Measurements from ENCODE around the gene RASL11A.

- TF ChIP-seq RCOR1 (IDR thresholded peaks at IDR 0.05; ENCODE audit: low read depth, low read length) (no peak), SMC3 (IDR thresholded peaks at IDR 0.05) (no peak), MYC (IDR thresholded peaks at IDR 0.05; ENCODE audit: borderline replicate concordance, low read length) (no peak)
- TF ChIP-seq, protein P1, sequence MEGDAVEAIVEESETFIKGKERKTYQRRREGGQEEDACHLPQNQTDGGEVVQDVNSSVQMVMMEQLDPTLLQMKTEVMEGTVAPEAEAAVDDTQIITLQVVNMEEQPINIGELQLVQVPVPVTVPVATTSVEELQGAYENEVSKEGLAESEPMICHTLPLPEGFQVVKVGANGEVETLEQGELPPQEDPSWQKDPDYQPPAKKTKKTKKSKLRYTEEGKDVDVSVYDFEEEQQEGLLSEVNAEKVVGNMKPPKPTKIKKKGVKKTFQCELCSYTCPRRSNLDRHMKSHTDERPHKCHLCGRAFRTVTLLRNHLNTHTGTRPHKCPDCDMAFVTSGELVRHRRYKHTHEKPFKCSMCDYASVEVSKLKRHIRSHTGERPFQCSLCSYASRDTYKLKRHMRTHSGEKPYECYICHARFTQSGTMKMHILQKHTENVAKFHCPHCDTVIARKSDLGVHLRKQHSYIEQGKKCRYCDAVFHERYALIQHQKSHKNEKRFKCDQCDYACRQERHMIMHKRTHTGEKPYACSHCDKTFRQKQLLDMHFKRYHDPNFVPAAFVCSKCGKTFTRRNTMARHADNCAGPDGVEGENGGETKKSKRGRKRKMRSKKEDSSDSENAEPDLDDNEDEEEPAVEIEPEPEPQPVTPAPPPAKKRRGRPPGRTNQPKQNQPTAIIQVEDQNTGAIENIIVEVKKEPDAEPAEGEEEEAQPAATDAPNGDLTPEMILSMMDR (IDR thresholded peaks at IDR 0.05), result no peak
- TF ChIP-seq, protein P2, sequence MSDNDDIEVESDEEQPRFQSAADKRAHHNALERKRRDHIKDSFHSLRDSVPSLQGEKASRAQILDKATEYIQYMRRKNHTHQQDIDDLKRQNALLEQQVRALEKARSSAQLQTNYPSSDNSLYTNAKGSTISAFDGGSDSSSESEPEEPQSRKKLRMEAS (IDR thresholded peaks at IDR 0.05), result no peak
Measured at GRCh38 chr13:27259831-27260230, 10.8 kb upstream of the RASL11A start.

Measured in A549 (cell line).